Measurements from ENCODE around the gene TTLL10. TPM values are rescaled to one million over a fixed set of nuclear protein-coding genes. Genes with fewer than 3 reads are reported as not detected.
"Not testable (repeated sequence)": the region's sequence is repeated elsewhere in the genome, so short reads cannot be mapped to it uniquely, and the experiment has no call there.

Gene TTLL10
- total RNA-seq, 1 donor from 2014 or later = 0.24 TPM

DNA sequence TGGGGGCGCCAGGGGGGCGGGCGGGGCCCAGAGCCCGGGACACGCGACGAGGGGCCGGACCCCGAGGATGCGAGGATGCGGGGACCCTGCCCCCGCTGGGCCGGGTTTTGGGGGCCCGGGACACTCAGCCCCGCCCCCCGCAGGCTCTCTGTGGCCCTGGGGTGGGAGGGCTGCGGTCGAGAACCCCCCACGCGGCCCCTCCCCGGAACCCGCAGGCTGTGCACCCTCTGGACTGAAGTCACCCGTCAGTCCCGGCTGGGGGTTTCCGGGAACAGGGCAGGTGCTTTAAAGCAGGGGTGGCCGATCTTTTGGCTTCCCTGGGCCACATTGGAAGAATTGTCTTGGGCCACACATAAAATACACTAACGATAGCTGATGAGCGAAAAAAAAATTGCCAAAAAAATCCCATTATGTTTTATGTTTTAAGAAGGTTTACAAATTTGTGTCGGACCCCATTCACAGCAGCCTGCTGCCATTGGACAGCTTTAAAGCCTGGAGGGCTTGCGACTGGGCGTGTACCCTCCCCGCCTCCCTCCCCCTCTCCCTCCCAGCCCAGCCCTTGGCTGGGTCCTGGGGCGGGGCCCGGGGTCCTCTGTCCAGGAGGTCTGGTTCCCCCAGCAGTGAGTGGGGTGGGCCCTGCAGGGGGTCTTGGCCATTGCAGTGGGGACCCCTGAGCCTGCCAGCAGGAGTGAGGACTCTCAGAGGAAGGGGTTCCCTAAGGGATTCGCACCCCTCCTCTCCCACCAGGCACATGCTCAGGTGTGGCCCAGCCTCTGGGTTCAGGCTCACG is 36.2 kb upstream of the TTLL10 start:
- ATAC-seq (no peak), DNase-seq (ENCODE audit: missing footprints) (no peak)
- intact Hi-C loops (cut with DNase I) = no loop called here

DNA sequence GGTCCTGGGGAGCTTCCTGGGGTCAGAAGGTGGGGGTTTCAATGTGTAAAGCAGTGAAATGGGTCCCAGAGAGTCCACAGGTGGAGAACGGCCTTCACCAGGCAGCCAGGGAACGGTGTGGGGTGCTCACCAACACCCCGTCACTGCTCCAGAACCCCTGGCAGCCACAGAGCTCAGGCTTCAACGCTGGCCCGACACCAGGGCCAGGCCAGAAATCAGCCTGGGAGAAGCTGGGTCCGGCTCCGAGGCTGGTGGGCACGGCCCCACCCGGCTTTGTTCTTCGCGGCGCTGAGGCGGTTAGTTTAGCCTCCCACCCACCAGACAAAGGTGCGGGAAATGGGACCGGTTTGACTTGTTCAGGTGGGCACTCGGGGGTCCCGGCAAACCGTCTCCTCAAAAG is 33.0 kb upstream of the TTLL10 start:
- DNase-seq (ENCODE audit: missing footprints) (no peak), ATAC-seq (no peak)
- intact Hi-C loops (cut with DNase I) = no loop called here

DNA sequence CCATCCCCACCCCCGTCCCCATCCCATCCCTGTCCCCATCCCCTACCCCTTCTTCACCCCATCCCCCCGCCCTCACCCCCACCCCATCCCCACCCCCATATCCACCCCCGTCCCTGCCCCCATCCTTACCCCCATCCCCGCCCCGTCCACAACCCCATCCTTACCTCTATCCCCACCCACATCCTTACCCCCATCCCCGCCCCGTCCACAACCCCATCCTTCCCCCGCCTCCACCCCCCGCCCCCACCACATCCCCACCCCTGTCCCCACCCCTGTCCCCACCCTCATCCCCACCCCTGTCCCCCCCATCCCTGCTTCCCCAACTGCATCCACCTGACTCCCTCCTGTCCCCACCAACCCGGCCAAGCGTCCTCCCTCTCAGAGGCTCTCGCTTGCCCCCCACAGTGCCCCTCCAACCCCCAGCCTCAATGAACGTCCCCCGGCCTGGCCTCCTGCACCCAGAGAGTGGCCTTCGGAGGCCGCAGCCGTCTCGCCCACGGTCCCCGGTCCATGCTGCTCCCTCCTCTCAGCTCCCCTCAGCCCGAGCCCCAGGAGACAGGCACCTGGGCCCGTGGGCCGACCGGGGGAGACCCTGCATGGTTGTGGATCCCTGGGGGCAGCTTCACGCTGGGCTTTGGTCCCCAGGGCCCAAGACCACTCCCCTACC is 32.3 kb upstream of the TTLL10 start:
- ATAC-seq (no peak), DNase-seq (ENCODE audit: missing footprints) (no peak)
- intact Hi-C loops (cut with DNase I) = no loop called here

DNA sequence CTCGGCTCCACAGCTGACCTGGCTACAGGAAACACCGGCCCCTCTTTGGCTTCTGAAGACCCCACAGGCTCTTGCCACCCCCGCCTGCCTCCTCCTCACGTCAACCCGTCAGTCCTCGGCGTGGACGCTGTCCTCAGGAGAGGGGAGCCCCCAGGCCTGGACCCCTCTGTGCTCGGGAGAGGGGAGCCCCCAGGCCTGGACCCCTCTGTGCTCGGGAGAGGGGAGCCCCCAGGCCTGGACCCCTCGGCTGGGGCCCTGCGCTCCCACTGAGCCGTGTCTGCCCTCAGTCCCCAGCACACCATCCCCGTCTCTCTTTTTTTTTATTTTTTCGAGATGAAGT is 31.8 kb upstream of the TTLL10 start:
- intact Hi-C loops (cut with DNase I) = no loop called here
- no peak for ATAC-seq

DNA sequence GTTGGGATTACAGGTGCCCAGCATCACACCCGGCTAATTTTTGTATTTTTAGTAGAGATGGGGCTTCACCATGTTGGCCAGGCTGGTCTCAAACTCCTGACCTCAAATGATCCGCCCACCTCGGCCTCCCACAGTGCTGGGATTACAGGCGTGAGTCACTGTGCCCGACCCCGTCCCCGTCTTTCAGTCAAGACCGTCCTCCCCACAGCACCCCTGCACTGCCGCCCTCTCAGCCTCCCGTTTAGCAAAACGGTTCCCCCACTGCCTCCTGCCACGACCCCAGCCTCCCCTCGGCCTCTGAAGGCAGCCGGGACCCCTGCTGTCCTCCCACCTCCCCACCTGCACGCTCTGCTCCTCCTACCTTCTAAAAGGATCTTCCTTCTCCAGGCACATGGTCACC is 31.3 kb upstream of the TTLL10 start:
- intact Hi-C loops (cut with DNase I); ATAC-seq; DNase-seq (ENCODE audit: missing footprints): not testable (repeated sequence)

More for the DNA sequence above, 31.8 kb upstream of the TTLL10 start:
- DNase-seq (ENCODE audit: missing footprints) = no peak

DNA sequence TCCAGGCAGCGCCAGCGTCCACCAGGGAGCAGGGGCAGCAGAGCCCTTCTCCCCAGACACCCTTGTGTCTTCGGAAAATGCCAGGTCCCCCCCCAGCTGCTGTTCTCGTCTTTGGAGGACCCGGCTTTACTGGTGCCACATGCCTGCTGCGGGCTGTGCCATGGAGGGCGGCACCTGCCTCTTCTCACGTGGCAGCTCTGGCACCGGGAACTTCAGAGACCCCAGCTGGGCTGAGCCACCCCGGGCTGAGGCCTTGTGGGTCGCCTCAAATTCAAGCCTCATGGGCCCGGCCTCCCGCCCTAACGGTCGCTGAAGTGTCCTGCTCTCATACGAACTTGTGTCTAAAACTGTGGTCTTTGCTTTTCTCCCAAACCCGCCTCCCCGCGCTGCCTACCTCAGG is 30.8 kb upstream of the TTLL10 start:
- ATAC-seq = no peak
- no peak for DNase-seq (ENCODE audit: missing footprints)
- intact Hi-C loops (cut with DNase I) = no loop called here

DNA sequence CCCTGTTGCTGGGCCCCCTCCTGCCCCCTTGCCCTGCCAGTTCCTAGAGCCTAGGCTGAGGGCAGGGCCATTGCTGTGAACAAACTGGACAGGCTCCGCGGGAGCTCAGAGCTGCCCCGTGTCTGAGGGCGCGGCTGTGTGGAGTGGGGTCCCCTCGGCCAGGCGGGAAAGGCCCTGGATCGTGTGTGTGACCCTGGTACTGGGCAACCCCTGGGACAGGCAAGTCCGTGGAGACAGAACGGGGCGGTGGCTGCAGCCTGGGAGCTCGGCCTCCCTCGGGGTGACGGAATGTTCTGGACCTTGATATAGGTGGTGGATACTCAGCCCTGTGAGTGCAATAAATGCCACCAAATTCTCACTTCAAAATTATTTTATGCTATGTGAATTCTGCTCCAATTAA is 30.0 kb upstream of the TTLL10 start:
- intact Hi-C loops (cut with DNase I) = no loop called here
- no peak for ATAC-seq

DNA sequence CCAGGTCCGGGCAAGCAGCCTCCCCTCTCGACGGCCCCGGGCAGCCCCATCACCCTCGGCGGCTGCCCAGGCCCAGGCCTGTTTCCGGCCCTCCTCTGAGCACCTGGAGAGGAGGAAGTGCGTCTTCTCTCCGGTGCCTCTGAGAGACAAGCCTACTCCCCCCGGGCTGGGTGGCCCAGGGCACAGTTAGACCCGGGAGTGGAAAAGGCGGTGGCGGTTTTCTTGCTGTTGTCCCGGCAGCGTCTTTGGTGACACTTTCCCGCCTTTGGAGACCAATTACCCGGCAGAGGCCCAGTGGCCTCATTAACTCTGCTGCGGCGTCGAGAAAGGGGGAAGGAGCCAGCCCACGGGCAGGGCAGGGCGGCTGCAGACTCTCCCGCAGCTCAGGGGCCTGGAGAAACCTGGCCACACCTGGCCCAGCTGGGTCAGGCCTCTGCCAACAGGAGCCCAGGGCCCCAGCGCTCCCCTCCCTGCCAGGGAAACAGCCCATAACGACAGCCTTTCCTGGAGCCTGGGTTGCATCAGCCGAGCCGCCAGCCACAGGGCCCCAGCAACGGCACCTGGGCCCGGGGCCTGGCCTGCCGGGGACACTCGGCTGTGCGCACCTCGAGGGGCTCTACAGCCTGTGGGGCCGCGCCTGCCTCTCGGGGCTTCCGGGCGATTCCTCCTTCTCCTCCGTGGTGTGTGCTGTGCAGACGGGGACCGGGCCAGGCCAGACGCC is 29.4 kb upstream of the TTLL10 start:
- ATAC-seq (no peak), DNase-seq (ENCODE audit: missing footprints) (no peak)
- intact Hi-C loops (cut with DNase I) = no loop called here

More for the DNA sequence above, 30.0 kb upstream of the TTLL10 start:
- no peak for DNase-seq (ENCODE audit: missing footprints)

DNA sequence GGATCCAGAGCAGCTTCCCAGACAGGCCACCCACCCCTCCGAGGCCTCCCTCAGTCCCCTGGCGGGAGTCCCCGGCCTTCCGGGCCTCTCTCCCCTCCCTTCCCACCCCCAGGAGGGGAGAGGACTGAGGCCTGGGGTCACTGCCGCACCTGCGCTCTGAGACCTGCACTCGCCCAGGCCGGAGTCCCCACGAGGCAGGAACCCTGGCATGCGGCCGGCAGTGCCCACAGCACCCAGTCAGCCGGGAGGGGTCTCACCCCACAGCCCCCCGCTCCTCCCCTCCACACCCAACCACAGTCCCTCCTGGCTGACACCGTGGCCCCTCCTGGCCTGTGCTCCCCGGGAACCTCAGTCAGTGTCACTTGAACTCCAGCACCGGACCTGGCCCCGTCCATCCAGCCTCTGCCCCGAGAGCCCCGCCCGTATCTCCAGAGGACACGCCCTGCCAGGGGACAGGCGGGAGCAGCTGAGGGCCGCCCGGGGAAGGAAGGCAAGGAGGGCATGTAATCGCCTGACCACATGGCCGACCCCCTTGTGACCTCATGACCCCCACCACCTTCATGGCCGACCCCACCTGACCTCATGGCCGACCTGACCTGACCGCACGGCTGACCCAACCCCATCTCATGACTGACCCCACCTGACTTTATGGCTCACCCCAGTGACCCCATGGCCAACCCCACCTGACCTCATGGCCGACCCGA is 28.7 kb upstream of the TTLL10 start:
- intact Hi-C loops (cut with DNase I) = no loop called here
- DNase-seq (ENCODE audit: missing footprints) (no peak), ATAC-seq (no peak)

DNA sequence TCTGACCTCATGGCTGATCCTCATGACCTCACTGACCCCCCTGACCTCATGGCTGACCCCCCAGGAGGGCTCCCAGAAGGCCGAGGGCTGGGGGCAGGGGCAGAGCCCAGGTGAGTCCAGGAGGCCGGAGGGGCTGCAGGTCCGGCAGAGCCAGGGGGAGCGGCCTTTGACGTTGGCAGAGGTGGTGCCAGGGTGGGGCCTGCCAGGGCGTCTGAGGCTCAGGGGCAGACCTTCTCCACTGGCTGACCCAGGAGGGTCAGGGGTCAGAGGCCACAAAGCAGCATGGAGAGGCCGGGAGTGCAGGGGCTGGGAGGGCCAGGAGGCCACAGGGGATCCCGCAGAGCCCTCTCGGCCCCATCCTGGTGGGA is 28.1 kb upstream of the TTLL10 start:
- no peak for ATAC-seq

DNA sequence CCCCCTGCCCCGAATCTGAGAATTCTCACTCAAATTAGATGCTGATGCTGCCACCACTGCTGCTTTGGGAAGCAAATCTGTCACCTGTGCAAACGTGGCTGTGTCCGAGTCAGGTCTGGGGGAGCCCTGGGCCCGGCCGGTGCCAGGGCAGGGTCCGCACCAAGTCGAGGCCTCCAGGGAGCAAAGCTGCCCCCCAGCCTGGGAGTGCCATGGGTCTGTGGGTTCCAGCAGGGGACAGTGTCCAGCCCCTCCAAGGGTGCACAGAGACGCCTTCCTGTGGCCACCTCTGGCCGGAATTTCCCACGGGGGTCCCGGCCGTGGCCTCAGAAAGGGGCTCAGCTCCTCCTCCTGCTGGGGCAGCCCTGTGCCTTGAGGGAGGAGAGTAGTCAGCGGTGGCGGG is 27.7 kb upstream of the TTLL10 start:
- intact Hi-C loops (cut with DNase I) = no loop called here
- DNase-seq (ENCODE audit: missing footprints) (no peak), ATAC-seq (no peak)

More for the DNA sequence above, 28.1 kb upstream of the TTLL10 start:
- DNase-seq (ENCODE audit: missing footprints) = no peak
- intact Hi-C loops (cut with DNase I) = no loop called here

DNA sequence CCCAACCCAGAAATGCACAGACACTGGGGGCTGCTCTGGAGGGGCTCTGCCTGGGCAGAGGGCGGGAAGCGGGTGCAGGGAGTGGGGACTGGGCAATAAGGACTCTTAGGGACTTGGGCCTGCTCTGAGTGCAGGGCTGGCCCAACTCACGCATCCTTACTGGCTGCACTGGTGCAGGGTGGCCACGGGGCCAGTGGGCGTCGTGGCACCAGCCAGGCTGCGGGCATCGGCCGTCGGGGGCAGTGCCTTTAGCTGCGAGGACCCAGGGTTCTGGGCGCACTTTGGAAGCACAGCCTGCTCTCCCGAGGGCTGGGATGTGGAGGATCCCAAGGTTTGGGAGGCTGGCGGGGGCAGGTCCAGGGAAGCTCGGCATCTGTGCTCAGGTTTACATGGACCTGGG is 27.1 kb upstream of the TTLL10 start:
- ATAC-seq (no peak), DNase-seq (ENCODE audit: missing footprints) (no peak)
- intact Hi-C loops (cut with DNase I) = no loop called here

DNA sequence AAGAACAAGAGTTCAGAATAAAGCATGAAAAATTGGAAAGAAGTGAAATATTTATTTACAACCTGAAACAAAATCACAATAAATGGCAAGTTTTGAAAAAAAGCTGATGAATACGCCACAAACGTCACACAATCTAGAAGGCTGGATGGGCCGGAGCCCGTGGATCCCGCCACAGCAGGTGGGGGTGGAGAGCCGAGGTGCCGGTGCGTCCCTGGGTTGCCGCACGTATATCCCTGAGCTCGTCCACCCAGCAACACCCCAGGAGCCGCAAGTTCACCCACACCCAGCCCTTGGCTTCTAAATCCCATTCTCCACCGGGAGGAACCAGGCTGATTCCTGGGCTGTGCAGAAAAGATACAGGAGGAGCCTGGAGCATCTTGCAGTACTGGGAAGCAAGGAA is 25.6 kb upstream of the TTLL10 start:
- intact Hi-C loops (cut with DNase I) = no loop called here
- DNase-seq (ENCODE audit: missing footprints) (no peak), ATAC-seq (no peak)

DNA sequence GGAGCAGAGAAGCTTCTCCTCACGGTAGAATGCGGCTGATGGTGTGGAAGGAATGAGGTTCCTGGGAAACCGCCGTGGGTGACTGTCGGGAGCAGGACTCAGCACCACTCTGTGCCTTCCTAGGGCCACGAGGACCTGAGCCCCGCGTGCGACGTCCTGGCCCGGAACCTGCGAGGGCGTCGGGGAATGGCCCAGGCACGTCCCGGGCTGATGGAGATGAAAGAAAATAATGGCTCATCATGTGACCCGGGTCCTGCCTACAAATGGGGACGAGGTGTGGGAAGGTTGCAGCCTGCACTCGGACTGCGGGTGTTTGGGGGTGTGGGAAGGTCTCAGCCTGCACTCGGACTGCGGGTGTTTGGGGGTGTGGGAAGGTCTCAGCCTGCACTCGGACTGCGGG is 25.1 kb upstream of the TTLL10 start:
- ATAC-seq (no peak), DNase-seq (ENCODE audit: missing footprints) (no peak)
- intact Hi-C loops (cut with DNase I) = no loop called here

DNA sequence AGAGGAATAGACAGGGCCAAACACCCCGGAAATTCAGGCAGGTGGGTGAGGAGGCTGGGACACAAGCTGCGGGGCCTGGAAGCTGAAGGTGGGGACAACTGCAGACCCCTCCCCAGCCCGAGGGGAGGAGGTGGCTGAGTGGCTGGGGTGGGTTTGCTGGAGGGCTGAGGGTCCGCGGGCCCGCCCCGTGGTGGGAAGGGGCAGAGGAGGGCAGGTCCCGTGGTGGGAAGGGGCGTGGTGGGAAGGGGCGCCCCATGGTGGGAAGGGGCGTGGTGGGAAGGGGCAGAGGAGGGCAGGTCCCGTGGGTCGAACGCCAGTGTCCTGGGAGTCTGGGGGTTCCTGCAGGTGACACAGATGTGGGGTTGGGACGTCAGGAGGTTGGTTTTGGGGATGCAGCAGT is 24.3 kb upstream of the TTLL10 start:
- ATAC-seq (no peak), DNase-seq (ENCODE audit: missing footprints) (no peak)
- intact Hi-C loops (cut with DNase I) = no loop called here

DNA sequence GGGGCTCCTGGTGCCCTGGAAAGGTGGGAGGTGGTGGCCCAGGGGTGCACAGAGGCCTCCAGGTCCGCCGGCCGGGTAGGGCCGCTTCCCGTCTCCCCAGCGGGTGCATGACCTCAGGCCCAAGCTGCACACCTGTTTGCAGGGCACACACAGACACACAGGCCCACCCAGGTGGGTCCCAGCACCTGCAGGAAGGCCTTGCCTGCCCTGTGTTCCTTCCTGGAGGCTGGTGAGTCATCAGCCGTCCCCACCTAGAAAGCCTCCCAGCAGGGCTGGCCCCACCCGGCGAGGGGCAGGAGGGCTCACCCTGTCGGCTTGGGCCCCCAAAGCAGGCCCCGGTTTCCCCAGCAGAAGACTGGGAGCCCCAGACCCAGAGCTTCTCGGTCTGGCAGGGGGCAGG is 23.6 kb upstream of the TTLL10 start:
- intact Hi-C loops (cut with DNase I) = no loop called here
- ATAC-seq (no peak), DNase-seq (ENCODE audit: missing footprints) (no peak)

DNA sequence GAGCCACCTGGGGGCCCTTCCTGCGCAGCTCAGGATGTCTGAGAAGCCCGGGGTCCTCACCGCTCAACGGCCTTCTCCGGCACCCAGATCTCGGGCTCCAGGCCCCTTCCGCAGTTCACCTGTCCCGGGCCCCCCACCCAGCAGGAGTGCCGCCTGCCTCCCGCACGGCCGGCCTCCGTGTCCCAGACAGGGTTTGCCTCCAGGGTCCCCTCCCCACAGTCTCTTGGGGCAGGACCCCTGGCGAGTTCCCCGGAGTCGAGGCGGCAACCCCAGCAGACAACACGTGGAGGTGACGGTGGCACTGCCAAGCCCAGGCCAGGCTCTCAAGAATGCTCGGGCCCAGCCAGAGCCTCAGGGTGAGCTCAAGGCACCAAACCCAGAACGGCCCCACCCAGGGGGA is 22.4 kb upstream of the TTLL10 start:
- no peak for ATAC-seq
- no peak for DNase-seq (ENCODE audit: missing footprints)
- intact Hi-C loops (cut with DNase I) = no loop called here

DNA sequence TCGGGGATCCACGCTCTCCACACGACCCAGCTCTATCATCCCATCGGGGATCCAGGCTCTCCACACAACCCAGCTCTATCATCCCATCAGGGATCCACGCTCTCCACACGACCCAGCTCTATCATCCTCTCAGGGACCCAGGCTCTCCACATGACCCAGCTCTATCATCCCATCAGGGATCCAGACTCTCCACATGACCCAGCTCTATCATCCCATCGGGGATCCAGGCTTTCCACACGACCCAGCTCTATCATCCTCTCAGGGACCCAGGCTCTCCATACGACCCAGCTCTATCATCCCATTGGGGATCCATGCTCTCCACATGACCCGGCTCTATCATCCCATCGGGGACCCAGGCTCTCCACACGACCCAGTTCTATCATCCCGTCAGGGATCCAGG is 21.2 kb upstream of the TTLL10 start:
- intact Hi-C loops (cut with DNase I); ATAC-seq; DNase-seq (ENCODE audit: missing footprints): not testable (repeated sequence)

DNA sequence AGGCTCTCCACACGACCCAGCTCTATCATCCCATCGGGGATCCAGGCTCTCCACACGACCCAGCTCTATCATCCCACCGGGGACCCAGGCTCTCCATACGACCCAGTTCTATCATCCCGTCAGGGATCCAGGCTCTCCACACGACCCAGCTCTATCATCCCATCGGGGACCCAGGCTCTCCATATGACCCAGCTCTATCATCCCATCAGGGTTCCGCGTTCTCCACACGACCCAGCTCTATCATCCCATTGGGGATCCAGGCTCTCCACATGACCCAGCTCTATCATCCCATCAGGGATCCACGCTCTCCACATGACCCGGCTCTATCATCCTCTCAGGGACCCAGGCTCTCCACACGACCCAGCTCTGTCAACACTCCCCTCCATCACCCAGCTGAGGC is 20.5 kb upstream of the TTLL10 start:
- ATAC-seq; intact Hi-C loops (cut with DNase I); DNase-seq (ENCODE audit: missing footprints): not testable (repeated sequence)
